DOHH2 (cell line): Measurements from ENCODE around the gene RBM4B.

Experiments used
- EZH2phosphoT487 ChIP-seq: fragments of 200-600 bp; sonication (generic); IDR thresholded peaks from 2 replicates; pipeline ENCODE4 v1.6.1; 2017; ENCODE audit warnings: borderline replicate concordance, mild to moderate bottlenecking, antibody characterized with exemption, low read length, moderate library complexity, mixed read lengths
- TF ChIP-seq, protein P1 (sequence below): fragments of 200-600 bp; sonication (generic); IDR thresholded peaks from one replicate; pipeline ENCODE4 v1.5.1; 2014; ENCODE audit warnings: antibody characterized with exemption, mild to moderate bottlenecking, low read depth, low read length; ENCODE audit not compliant: poor library complexity, severe bottlenecking

DNA sequence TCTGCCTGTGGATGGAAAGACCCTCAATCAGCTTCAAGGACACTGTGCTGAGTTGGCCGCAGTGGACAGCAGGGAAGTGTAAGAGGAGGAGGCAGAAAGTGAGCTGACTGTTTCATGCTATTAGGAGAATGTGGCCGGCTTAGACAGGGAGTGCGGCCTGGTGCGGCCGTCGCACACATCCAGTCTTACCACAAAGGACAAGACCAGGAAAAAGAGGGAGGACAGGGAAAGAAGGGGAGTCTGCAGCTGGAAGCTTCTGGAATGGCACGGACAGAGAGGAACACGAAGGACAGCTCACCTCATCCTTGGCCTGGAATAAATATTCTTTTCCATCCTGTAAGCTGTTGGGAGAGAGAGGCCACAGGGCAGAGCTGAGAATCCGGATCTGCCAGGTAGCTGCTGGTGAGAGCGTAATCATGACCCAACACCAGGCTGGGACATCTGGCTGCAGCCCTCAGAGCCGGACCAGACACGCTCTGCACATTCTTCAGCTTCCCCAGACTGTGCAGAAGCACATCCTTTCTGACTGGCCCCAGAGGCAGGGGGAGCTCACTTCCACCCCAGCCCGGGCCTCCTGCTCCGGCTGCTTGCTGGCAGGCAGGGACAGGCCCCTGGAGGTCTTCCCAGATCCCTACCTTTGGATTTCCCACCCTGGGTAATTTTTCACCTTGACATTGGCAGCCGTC lies 8.6 kb upstream of the RBM4B start:
- no peak for TF ChIP-seq EZH2phosphoT487
- TF ChIP-seq, protein P1, sequence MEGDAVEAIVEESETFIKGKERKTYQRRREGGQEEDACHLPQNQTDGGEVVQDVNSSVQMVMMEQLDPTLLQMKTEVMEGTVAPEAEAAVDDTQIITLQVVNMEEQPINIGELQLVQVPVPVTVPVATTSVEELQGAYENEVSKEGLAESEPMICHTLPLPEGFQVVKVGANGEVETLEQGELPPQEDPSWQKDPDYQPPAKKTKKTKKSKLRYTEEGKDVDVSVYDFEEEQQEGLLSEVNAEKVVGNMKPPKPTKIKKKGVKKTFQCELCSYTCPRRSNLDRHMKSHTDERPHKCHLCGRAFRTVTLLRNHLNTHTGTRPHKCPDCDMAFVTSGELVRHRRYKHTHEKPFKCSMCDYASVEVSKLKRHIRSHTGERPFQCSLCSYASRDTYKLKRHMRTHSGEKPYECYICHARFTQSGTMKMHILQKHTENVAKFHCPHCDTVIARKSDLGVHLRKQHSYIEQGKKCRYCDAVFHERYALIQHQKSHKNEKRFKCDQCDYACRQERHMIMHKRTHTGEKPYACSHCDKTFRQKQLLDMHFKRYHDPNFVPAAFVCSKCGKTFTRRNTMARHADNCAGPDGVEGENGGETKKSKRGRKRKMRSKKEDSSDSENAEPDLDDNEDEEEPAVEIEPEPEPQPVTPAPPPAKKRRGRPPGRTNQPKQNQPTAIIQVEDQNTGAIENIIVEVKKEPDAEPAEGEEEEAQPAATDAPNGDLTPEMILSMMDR, result no peak
